OCI-LY3 (cell line): ENCODE results near the gene RPS6KB1.

Experiments used
- H2AFZ ChIP-seq: fragments of 200-600, 300-600 bp; shearing (Covaris generic); 2 replicates; pipeline ENCODE4 v1.6.0; 2014; ENCODE audit warnings: antibody characterized with exemption, low read depth, low read length
- H3K27ac ChIP-seq: fragments of 200-600, 300-600 bp; sonication (generic); 2 replicates; pipeline ENCODE4 v1.5.1; 2014; ENCODE audit warnings: mild to moderate bottlenecking, low read length, moderate library complexity, mixed read lengths
- H3K27me3 ChIP-seq: fragments of 200-600, 300-600 bp; sonication (generic); 2 replicates; pipeline ENCODE4 v1.6.1; 2014; ENCODE audit warnings: low read depth, low read length, mixed read lengths
- H3K36me3 ChIP-seq: fragments of 200-600, 300-600 bp; sonication (generic); replicated peaks from 2 replicates; pipeline ENCODE3; 2014; ENCODE audit warnings: low read depth, low read length, mixed read lengths
- H3K4me1 ChIP-seq: fragments of 300-600, 200-600 bp; sonication (generic); 2 replicates; pipeline ENCODE4 v1.6.1; 2014; ENCODE audit warnings: low read length, mixed read lengths
- H3K4me2 ChIP-seq: fragments of 200-600, 300-600 bp; sonication (generic); 2 replicates; pipeline ENCODE4 v1.6.1; 2014; ENCODE audit warnings: low read length, mixed read lengths
- H3K4me3 ChIP-seq: fragments of 300-600, 200-600 bp; sonication (generic); 2 replicates; pipeline ENCODE4 v1.5.1; 2014; ENCODE audit warnings: antibody characterized with exemption, mild to moderate bottlenecking, low read length, moderate library complexity
- H3K79me2 ChIP-seq: fragments of 300-600, 200-600 bp; shearing (Covaris generic); 2 replicates; pipeline ENCODE4 v1.6.1; 2014; ENCODE audit warnings: mild to moderate bottlenecking, low read length, mixed read lengths
- H3K9ac ChIP-seq: fragments of 300-600, 200-600 bp; shearing (Covaris generic); 2 replicates; pipeline ENCODE4 v1.6.0; 2014; ENCODE audit warnings: mild to moderate bottlenecking, low read length, moderate library complexity
- H3K9me3 ChIP-seq: fragments of 200-600, 300-600 bp; shearing (Covaris generic); 2 replicates; pipeline ENCODE4 v1.6.1; 2014; ENCODE audit warnings: low read length, mixed read lengths; ENCODE audit not compliant: insufficient read depth
- H4K20me1 ChIP-seq: fragments of 200-600, 300-600 bp; sonication (generic); 2 replicates; pipeline ENCODE4 v1.6.1; 2016; ENCODE audit warnings: low read length, mixed read lengths; ENCODE audit not compliant: insufficient read depth
- EZH2phosphoT487 ChIP-seq: fragments of 200-600 bp; shearing (Covaris generic); IDR thresholded peaks from 2 replicates; pipeline ENCODE4 v1.6.1; 2018; ENCODE audit warnings: antibody characterized with exemption, mixed run types, low read depth
- TF ChIP-seq, protein P1 (sequence below): fragments of 200-600, 300-600 bp; sonication (generic); IDR thresholded peaks from 2 replicates; pipeline ENCODE4 v1.5.1; 2014; ENCODE audit warnings: antibody characterized with exemption, low read length, low read depth

RPS6KB1 gene

DNA sequence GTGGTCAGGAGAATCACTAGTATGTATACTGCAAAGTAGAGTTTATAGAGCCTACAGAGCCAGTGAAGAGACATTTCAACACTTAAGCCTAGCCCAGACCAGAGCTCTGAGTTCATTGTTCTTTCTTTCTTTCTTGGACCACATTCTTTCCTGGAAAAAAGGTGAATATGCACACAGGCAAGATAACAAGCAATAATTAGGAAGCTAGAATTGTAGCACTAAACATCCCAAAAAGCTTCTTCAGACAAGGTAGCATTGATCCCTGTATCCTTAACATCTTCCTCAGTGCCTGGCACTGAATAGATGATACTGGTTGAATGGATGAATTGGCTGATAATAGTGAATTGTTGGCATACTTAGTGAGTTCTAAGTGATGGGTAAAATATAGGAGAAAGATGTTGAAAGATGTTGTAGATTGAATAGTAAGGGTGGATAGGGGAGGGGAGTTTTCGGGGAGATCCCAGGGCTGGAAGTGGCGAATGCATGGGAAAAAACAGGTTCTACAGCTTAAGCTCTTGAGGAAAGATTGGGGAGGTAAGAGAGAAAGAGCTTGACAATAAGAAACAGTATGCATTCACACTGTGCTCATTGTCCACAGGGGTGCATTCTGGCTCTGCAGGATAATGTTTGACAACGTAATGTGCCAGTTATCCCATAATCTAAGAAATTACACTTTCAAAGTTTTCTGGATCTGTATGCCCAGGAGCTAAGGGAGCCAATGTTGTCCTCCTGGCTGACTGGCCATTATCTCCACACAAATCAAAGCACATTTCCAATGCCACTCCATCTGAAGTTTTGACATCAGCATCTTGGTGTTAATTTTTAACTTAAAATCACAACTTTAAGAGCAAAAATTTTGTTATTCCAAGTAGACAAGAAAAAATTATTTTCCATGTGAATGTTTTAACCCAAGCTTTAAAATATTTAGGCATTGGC, 35.8 kb upstream of the RPS6KB1 start:
- Histone ChIP-seq H4K20me1 (no peaks in the 10 kb centered on the region), H3K27ac (no peak overlapping the region), H3K4me1 (peaks cover 14% of the 10 kb centered on the region), H3K9ac (no peak overlapping the region), H3K27me3 (no peaks in the 10 kb centered on the region), H3K9me3 (no peaks in the 10 kb centered on the region), H2AFZ (no peak overlapping the region), H3K36me3 (no peaks in the 10 kb centered on the region), H3K79me2 (no peaks in the 10 kb centered on the region), H3K4me2 (no peak overlapping the region), H3K4me3 (no peak overlapping the region)
- no peak for TF ChIP-seq EZH2phosphoT487
- TF ChIP-seq, protein P1, sequence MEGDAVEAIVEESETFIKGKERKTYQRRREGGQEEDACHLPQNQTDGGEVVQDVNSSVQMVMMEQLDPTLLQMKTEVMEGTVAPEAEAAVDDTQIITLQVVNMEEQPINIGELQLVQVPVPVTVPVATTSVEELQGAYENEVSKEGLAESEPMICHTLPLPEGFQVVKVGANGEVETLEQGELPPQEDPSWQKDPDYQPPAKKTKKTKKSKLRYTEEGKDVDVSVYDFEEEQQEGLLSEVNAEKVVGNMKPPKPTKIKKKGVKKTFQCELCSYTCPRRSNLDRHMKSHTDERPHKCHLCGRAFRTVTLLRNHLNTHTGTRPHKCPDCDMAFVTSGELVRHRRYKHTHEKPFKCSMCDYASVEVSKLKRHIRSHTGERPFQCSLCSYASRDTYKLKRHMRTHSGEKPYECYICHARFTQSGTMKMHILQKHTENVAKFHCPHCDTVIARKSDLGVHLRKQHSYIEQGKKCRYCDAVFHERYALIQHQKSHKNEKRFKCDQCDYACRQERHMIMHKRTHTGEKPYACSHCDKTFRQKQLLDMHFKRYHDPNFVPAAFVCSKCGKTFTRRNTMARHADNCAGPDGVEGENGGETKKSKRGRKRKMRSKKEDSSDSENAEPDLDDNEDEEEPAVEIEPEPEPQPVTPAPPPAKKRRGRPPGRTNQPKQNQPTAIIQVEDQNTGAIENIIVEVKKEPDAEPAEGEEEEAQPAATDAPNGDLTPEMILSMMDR, result no peak

- Histone ChIP-seq H3K4me2 (no peak overlapping the region), H3K9me3 (no peaks in the 10 kb centered on the region), H3K79me2 (no peaks in the 10 kb centered on the region), H4K20me1 (no peaks in the 10 kb centered on the region), H3K27me3 (no peaks in the 10 kb centered on the region), H3K9ac (no peak overlapping the region), H3K36me3 (no peaks in the 10 kb centered on the region), H2AFZ (no peak overlapping the region), H3K4me3 (no peak overlapping the region), H3K27ac (no peak overlapping the region), H3K4me1 (peaks cover 4% of the 10 kb centered on the region)
- TF ChIP-seq EZH2phosphoT487, result no peak
Observed at GRCh38 chr17:59858167-59858816, 34.6 kb upstream of the RPS6KB1 start.

- Histone ChIP-seq H3K4me2 (no peak overlapping the region), H3K27me3 (no peaks in the 10 kb centered on the region), H3K4me1 (no peaks in the 10 kb centered on the region; the same call in 1 of the 2 replicates), H4K20me1 (no peaks in the 10 kb centered on the region), H2AFZ (no peak overlapping the region), H3K9me3 (no peaks in the 10 kb centered on the region), H3K4me3 (no peak overlapping the region), H3K36me3 (no peaks in the 10 kb centered on the region), H3K27ac (no peak overlapping the region), H3K9ac (no peak overlapping the region), H3K79me2 (no peaks in the 10 kb centered on the region)
- no peak for TF ChIP-seq EZH2phosphoT487
- TF ChIP-seq, protein P1, result no peak
Observed at GRCh38 chr17:59858932-59859331, 34.0 kb upstream of the RPS6KB1 start.

- Histone ChIP-seq H4K20me1 (no peaks in the 10 kb centered on the region), H3K9ac (no peak overlapping the region), H3K4me2 (no peak overlapping the region), H3K27ac (no peak overlapping the region), H3K36me3 (no peaks in the 10 kb centered on the region), H3K4me3 (no peak overlapping the region), H2AFZ (no peak overlapping the region), H3K9me3 (no peaks in the 10 kb centered on the region), H3K4me1 (no peaks in the 10 kb centered on the region), H3K79me2 (no peaks in the 10 kb centered on the region), H3K27me3 (no peaks in the 10 kb centered on the region)
- TF ChIP-seq, protein P1, result peak; percentile 82
- TF ChIP-seq EZH2phosphoT487, result no peak
Observed at GRCh38 chr17:59859444-59860025, 33.4 kb upstream of the RPS6KB1 start.
